22Rv1 (cell line): Measurements from ENCODE around the gene MAN2B2.
"Not testable (repeated sequence)": the region's sequence is repeated elsewhere in the genome, so short reads cannot be mapped to it uniquely, and the experiment has no call there.

ENCODE experiments used
- H3K27ac ChIP-seq: fragments of 450-650 bp; 2 replicates; pipeline ENCODE4 v1.5.1; 2017
- ZFX ChIP-seq: fragments of 450-650 bp; IDR thresholded peaks from 2 replicates; pipeline ENCODE4 v1.6.1; 2017; ENCODE audit warnings: antibody characterized with exemption, borderline replicate concordance
- TF ChIP-seq, protein P1 (sequence below): fragments of 450-650 bp; IDR thresholded peaks from 2 replicates; pipeline ENCODE4 v1.5.1; 2017; ENCODE audit warnings: mild to moderate bottlenecking

The MAN2B2 gene

DNA sequence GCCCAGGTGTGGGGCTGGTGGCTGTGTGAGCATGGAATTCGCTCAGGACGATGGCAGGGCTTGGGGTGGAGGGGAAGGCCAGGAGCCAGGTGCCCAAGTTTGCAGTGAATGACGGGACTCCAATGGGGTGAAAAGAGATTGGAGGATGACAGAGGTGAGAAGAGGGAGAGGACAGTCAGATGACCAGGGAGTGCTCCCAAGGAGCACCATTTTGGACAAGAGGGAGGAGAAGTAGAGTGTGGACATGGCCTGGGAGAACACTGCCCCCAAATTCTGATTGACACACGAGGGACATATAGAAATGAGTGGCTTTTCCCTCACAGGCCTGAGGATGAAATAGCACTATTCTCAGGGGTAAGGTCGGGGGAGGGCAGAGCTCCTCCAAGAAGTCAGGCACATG lies 72.2 kb downstream of the MAN2B2 start:
- TF ChIP-seq ZFX = no peak
- TF ChIP-seq, protein P1, sequence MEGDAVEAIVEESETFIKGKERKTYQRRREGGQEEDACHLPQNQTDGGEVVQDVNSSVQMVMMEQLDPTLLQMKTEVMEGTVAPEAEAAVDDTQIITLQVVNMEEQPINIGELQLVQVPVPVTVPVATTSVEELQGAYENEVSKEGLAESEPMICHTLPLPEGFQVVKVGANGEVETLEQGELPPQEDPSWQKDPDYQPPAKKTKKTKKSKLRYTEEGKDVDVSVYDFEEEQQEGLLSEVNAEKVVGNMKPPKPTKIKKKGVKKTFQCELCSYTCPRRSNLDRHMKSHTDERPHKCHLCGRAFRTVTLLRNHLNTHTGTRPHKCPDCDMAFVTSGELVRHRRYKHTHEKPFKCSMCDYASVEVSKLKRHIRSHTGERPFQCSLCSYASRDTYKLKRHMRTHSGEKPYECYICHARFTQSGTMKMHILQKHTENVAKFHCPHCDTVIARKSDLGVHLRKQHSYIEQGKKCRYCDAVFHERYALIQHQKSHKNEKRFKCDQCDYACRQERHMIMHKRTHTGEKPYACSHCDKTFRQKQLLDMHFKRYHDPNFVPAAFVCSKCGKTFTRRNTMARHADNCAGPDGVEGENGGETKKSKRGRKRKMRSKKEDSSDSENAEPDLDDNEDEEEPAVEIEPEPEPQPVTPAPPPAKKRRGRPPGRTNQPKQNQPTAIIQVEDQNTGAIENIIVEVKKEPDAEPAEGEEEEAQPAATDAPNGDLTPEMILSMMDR = no peak
- H3K27ac ChIP-seq = no peak overlapping the region

DNA sequence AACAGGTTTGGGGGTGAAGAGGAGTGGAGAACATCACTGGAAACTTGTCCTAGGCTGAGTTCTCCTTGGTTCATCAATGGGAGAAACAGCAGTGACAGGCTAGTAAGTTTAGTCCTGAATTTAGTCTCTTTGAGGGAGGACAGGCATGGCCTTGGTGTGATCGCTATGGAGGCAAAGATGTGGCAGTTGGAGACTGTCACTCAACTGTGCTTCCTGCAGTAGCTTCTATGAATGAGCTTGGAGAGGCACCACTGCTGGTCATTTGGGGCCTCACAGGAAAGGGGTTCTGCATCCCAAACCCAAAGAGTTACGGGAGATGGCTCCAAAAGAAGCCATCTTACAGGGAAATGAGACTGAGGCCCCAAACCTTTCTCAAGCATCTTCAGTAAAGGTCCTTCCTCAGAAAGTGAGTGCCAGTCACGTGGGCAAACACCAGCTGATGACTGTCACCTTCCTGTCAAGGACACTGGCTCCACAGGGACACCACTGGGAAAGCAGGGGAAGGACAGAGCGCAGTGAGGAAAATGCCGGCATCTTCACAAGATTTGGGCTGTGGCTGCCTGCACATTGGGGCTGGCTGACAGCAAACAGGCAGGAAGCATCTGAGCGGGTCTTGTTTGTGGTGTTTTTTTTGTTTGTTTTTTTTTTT lies 72.7 kb downstream of the MAN2B2 start:
- TF ChIP-seq, protein P1 = no peak
- no peak for TF ChIP-seq ZFX
- no peak overlapping the region for H3K27ac ChIP-seq

DNA sequence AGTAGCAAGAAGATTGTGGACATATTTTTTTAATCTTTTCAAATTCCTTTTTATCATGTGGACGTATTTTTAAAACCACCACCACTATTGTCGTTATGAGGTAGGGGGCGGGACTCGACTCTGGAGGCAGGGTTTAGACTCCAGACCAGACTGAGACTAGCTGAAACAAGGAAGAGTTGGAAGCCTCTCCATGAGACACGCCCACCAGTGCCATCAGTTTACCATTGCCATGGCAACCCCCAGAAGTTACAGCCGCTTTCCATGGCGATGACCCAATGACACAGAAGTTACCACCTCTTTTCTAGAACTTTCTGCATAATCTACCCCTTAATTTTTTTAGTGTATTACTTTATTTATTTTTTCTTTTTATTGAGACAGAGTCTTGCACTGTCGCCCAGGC lies 74.2 kb downstream of the MAN2B2 start:
- no peak for TF ChIP-seq ZFX
- TF ChIP-seq, protein P1 = no peak

DNA sequence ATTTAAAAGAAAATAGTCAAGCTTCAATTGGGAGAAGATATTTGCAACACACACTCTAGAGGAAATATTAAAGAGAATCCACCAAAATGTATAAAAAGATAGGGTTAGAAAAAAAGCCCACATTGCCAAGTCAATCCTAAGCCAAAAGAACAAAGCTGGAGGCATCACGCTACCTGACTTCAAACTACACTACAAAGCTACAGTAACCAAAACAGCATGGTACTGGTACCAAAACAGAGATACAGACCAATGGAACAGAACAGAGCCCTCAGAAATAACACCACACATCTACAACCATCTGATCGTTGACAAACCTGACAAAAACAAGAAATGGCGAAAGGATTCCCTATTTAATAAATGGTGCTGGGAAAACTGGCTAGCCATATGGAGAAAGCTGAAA lies 79.2 kb downstream of the MAN2B2 start:
- not testable (repeated sequence) for H3K27ac ChIP-seq

More for the DNA sequence above, 74.2 kb downstream of the MAN2B2 start:
- H3K27ac ChIP-seq = no peak overlapping the region

DNA sequence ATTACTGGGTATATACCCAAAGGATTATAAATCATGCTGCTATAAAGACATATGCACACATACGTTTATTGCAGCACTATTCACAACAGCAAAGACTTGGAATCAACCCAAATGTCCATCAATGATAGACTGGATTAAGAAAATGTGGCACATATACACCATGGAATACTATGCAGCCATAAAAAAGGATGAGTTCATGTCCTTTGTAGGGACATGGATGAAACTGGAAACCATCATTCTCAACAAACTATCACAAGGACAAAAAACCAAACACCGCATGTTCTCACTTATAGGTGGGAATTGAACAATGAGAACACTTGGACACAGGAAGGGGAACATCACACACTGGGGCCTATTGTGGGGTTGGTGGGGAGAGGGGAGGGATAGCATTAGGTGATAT lies 80.3 kb downstream of the MAN2B2 start:
- H3K27ac ChIP-seq = not testable (repeated sequence)

DNA sequence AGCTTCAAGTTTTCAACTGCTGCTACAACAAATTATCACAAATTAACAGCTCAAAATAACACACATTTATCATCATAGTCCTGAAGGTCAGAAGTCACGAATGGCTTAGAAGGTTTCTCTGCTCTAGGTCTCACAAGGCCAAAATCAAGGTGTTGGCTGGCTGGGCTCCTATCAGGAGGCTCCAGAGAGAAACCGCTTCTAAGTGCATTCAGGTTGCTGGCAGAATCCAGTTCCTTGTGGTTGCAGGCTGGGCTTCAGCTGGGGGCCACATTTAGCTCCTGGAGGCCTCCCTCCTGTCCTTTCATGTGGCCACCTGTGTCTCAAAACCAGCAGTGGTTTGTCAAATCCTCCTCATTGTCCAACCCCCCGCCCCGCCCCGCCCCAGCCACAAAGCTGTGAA lies 80.9 kb downstream of the MAN2B2 start:
- H3K27ac ChIP-seq = no peak overlapping the region
- TF ChIP-seq ZFX = no peak
- TF ChIP-seq, protein P1 = no peak

DNA sequence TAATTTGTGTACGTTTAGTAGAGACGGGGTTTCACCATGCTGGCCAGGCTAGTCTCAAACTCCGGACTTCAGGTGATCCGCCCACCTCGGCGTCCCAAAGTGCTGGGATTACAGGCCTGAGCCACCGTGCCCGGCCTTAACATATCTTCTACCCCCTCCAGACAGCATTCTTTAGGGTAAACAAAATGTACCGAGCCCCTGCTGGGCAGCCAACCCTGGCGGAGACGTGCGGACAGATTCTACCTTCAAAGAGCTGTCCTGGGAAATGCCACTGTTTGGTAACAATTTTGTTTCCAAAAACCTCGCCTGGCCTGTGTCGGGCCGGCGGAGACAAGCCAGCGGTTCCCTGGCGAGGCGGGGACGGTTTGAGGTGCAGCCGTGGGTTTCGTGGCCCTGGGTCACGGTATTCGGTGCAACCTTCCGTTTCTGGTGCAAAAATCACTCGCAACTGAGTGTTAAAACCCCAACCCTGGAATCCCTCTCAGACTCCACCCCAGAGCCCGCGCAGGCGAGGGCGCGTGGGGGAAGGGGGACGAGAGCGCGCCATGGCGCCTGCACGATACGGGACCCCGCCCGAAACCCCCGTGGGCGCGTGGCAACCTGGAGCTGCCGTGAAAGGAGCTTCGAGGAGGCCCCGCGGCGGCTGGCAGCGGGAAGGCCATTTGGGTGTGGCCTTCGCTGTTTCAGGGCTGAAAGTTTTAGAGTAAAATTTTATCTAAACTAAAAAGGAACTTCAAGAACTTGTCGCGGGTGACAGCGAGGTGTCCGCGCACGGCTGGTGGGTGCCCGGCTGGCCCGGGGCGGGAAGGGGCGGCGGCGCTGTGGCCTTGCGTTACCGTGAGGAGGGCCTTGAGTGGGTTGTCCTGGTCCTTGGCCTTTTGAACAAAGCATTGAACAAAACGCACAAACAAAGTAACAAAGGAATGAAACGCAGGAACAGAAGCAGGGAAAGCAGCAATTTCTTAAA lies 82.5 kb downstream of the MAN2B2 start:
- TF ChIP-seq ZFX = no peak
- TF ChIP-seq, protein P1 = no peak

DNA sequence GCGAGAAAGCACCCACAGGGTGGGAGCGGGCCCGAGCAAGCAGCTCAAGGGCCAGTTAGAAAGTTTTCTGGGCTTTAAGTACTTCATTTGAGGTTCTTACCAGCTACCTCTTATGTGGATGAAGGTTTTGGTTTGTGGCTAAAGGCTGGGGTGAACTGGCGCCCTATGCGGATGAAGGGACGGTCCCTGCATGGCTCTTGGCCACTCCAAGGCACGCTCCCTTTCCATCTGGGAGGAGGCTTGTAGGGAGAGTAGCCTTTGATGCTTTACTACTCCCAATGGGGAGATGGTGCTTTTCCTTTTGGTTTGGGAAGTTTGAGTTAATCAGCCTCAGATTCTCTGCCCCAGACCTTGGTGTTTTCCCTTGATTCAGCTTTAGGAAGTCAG lies 83.2 kb downstream of the MAN2B2 start:
- TF ChIP-seq ZFX = no peak
- TF ChIP-seq, protein P1 = no peak
- H3K27ac ChIP-seq = no peak overlapping the region

More for the DNA sequence above, 82.5 kb downstream of the MAN2B2 start:
- no peak overlapping the region for H3K27ac ChIP-seq
